NCI-H345 treated with DMSO at 0.1 percent for 48 hours (cell line): ENCODE results near the gene PPP1R14C.
"Not testable (repeated sequence)": the region's sequence is repeated elsewhere in the genome, so short reads cannot be mapped to it uniquely, and the experiment has no call there.

ENCODE experiments used
- DNase-seq: peaks from one replicate; lab custom pipeline; 2025; ENCODE audit not compliant: unreplicated experiment; lab: John Stamatoyannopoulos, UW

PPP1R14C gene

DNA sequence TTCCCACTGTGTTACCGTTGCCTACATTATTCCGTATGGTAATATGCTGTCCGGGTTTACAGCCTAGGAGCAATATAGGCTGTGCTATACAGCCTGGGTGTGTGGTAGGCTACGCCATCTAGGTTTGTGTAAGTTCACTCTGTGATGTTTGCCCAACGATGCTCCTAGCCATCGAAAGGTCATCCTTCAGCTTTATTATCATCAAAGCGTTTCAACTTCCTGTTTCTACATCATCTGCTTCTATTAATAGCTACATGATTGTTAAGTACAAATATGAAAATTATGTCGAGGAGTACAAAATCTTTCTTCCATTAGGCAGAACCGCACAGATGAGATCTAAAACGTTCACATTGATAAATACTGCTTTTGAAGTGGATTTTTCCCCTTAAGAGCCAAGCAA, 69.9 kb downstream of the PPP1R14C start:
- no peak for DNase-seq

DNA sequence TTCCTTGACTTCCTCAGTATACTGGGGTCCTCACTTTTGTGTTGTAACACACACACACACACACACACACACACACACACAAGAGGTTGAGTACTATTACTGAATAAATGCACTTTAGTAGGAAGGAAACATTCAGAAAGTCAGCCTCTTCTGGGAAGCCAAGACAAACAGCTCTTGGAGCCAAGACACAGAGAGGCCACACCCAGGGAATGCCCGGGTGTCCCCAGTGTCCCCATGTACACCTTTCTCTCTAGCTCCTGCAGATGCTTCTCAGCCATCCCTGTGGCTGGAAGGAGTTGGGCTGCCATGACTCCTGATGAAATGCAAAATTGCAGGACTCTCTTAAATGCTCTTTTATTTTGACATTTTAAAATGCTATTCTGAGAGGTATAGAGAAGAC, 70.5 kb downstream of the PPP1R14C start:
- DNase-seq: no peak

DNA sequence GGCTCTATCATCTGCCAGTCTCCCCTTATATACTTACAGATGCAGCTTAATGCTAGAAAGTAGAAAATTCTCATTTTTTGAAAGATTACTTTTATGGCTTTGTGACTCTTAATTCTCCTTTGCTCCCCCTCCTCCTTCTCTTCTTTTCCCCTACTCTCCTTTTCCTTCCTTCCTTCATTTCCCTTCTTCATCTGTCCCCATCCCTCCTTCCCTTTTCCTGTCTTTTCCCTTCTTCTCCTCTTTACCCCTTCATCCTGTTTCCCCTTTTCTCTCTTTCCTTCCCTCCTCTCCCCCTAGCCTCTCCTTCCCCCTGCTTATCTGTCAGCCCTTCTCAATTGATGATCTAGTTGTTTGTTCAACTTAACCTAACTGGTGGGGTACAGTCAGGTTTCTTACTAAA, 71.5 kb downstream of the PPP1R14C start:
- no peak for DNase-seq

DNA sequence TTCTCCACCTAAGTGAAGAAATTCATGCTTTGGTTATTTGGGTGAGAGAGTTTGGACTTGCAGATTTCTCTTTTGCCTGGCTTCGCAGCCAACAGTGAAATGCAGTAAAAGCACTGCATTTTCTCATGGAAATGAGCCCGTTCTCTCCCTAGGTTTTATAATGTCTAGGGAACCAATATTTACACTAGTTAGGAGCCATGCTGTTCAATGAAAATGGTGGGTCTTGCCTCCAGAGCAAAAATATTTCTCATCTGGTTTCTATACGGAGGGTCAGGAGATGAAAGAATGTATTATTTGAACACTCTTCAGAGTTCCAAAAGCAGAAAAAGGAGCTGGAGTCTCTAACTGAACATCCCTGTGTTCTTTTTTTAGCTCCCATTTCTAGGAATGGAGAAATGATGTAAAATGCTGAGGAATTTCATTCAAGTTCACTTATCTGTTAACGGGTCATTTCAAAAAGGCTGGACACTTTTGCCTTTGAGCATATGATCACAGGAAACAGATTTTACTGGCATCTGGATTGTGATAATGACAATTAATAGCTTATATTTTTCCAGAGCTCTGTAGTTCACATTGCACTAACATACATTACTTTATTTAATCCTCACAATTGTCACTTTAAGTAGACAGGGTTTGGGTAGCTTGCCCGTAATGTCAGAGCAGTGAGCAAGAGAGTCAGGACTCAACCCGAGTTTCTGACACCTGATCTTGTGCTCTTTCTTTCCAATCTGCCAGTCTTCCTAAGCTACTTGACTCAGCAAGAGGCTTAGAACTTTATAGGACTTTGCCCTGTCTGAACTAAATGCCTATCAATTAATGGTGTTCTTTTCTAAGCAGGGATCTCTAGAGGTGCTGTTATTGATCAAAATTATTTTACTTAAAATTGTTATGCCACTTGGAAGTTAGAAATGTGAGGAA, 78.0 kb downstream of the PPP1R14C start:
- DNase-seq: no peak

GRCh38 chr6:150224820-150225219, 82.0 kb downstream of the PPP1R14C start:
- no peak for DNase-seq

DNA sequence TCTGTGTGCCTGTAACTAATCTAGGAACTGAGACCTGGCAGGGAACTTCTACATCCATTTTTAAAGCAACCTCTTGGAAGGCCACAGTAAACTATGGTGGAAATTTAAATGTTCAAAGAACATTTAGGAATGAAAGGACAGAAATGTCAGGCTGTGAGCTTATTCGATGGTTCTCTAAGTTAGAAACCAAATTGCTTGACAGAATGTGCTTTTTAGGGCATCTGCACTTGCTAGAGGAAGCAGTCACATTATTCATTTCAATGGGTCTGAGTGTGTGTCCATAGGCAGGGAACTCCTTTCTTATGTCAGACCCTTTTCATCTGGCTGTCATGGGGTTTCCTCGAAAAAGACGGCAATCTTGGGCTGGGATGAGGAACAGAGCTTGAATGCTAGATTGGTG, 84.4 kb downstream of the PPP1R14C start:
- DNase-seq: no peak

GRCh38 chr6:150228072-150228733, 85.4 kb downstream of the PPP1R14C start:
- no peak for DNase-seq

GRCh38 chr6:150229436-150230163, 86.8 kb downstream of the PPP1R14C start:
- no peak for DNase-seq

DNA sequence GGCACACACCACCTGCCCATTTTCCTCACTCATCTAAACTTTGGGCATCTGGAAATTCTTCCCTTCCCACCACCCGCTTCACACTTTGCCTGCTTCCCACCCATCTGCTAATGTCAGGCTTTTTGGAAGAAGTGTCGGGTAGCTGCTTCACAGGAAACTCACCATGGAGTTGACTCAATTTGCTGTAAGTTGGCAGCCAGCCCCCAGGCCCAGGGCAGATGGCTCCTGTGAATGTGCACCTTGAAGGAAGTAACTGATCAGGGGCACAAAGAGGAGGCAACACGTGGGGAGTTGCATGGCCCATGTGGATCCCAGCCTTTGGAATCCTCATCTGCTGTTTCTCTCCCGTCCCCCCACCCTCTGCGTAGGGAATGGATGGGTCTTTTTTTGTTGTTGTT, 87.3 kb downstream of the PPP1R14C start:
- DNase-seq: no peak

DNA sequence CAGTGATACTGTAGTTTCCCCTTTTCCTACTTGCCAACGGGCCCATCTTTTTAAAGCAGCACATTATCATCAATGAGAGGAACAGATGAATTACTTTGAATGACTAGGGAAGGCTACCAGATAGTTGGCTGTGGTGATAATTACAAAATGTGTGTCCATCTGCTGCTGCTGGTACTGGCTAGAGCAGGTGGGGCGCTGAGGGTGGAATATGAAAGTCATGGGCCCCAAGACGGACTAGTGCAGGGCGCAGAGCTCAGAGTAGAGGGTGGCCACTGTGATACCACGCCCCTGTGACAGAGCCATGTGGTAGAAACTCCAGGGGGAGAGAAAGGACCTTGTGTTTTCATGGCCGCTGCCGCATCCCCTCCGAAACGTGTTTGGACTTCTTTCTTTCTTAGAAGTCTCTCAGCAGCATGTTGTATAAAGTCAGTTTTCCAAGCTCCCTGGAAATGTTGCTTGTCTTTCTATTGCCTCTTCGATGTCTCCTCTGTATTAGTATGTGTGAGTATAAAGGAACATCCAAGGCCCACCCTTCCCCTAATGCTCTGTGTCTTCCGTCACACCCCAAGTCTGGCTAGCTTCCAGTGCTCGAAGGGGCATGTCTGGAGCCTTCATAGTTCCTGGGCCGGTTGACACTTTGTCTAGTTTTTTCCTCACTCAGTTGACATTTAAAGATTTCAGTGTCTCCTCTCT, 88.1 kb downstream of the PPP1R14C start:
- DNase-seq: no peak

DNA sequence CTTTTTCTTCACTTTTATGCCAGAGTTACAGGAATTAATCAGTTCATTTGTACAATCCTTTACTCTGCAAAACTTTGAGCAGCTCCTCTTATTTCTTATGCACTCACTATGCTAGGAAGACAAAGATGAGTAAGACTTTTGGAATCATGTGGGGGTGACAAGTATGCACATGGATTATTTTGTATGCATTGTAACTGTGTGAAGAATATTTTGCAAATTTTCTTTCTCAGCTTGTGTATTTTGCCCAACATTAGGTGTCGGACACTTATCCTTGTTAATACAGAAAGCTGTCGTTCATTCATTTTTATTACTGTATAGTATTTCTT, 88.6 kb downstream of the PPP1R14C start:
- no peak for DNase-seq

GRCh38 chr6:150233843-150234269, 91.0 kb downstream of the PPP1R14C start:
- DNase-seq: no peak

DNA sequence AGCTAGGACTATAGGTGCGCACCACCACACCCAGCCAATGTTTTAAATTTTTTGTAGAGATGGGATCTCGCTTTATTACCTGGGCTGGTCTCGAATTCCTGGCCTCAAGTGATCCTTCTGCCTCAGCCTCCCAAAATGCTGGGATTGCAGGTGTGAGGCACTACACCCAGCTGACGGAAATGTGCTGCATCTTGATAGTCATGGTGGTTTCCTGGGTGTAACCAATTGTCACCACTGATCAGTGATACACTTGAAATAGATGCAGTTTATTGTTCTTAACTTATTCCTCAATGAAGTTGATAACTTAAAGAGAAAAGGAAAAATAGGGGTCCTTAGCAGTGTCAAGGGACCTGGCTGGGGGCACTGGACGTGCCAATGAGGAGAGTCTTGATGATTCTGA, 92.4 kb downstream of the PPP1R14C start:
- no peak for DNase-seq

DNA sequence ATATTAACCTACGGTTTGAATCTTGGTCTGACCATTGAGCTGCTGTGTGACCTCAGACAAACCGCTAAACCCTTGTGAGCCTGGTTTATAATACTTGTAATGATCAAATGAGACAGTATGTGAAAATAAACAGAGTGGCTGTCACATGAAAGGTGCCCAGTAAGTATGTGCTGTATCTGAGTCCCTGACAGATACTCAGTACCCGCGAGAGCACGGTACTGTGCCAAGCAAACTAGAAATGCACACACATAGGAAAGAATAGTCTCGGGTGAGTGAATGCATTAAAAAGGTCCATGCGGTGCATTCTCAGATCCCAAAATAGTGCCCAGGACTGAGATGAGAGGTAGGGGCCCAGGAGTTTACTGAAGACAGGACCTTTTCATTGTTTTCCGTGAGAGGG, 93.3 kb downstream of the PPP1R14C start:
- no peak for DNase-seq

DNA sequence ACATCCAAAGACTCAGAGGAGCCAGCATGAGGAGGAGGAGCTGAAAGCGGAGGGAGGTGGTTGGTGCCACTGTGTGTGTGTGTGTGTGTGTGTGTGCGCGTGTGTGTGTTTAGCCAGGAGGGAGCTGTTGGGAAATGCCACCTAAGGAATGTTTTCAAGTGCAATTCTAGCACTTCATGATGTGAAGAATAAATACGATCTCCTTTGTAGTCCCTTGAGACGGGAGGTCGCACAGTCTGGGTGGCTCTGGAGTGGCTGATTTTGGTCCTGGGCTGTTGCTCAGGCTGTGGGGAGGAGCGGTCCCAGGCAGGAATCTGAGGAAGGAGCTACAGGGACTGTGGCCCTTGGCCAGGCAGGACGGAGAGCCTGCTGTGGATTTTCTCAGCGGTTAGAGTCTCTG, 93.7 kb downstream of the PPP1R14C start:
- no peak for DNase-seq

GRCh38 chr6:150237626-150238025, 94.8 kb downstream of the PPP1R14C start:
- DNase-seq: no peak

GRCh38 chr6:150238336-150238741, 95.5 kb downstream of the PPP1R14C start:
- DNase-seq: no peak

DNA sequence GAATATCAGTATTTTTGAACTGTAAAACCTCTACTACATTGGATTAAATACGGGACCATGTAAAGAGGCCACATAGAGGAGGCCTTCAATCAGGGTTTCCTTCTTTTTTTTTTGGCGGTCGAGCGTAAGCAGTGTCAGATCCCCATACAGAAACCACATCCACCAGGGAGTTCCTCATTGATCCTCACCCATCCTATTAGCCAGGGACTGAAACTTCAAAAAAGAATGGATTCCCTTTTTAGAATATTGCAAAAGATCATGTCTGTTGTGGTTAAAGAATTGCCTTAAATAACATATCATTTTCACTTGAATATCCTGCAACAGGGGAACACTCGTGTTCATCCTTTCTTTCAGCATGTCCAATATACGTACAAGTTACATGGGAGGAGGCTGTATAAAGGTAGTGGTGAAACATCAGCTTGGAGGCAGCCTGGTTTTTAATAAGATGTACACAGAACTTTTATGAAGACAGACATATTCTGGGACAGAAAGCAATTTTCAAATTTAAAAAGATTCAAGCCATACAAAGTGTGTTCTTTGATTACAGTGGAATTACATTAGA, 96.1 kb downstream of the PPP1R14C start:
- no peak for DNase-seq

GRCh38 chr6:150241756-150242155, 98.9 kb downstream of the PPP1R14C start:
- DNase-seq: not testable (repeated sequence)

GRCh38 chr6:150243620-150244314, 100.9 kb downstream of the PPP1R14C start:
- DNase-seq: no peak
